Pancreas (tissue), 10 donors: ENCODE measurements around the gene CELF1. TPM values are rescaled to one million over a fixed set of nuclear protein-coding genes. Genes with fewer than 3 reads are reported as not detected.

Source experiments
- ATAC-seq, 4 donors: fragments of 200-7000 bp; cut with Tn5 transposase; one replicate each; pipeline versions ENCODE4 v1.8.0 to v1.9.1; 2020; ENCODE audit warnings: mild to moderate bottlenecking in 4 of 4, moderate library complexity in 4 of 4
- DNase-seq, 6 donors: peaks; one replicate each; pipeline ENCODE4 v3.0.0-alpha.2; 2020
- FAIRE-seq: peaks from 2 replicates; lab custom pipeline; 2012; peaks lifted over from hg19 to GRCh38; lab: Jason Lieb, UNC
- H3K27ac ChIP-seq, 4 donors: fragments of 200-600 bp; sonication (generic); 1 replicate in 3 of 4; 2 replicates in 1 of 4; pipeline versions ENCODE4 v1.5.0 to v1.8.0; 2020
- H3K27me3 ChIP-seq, 4 donors: fragments of 200-600 bp; one replicate each; pipeline ENCODE4 v1.8.0; 2021
- H3K36me3 ChIP-seq, 3 donors: fragments of 200-600 bp; sonication (generic) in 1 of 3; one replicate each; pipeline versions ENCODE4 v1.5.0 to v1.8.0; 2020 to 2021
- H3K4me1 ChIP-seq, 3 donors: fragments of 200-600 bp; one replicate each; pipeline ENCODE4 v1.8.0; 2021
- H3K4me3 ChIP-seq, 4 donors: fragments of 200-600 bp; sonication (generic) in 2 of 4; one replicate each; pipeline versions ENCODE4 v1.5.0 to v1.8.0; 2020 to 2021
- H3K9me3 ChIP-seq, 4 donors: fragments of 200-600 bp; one replicate each; pipeline ENCODE4 v1.8.0; 2021
- WGBS, 2 donors: extraction: QIAGEN DNeasy Blood & Tissue Kit; methylation state at CpG; one replicate each; pipeline ENCODE4 v1.1.7; 2013; 5-methylcytosine and 5-hydroxymethylcytosine counted together
- intact Hi-C, 3 donors: fragments of 100-400 bp; cut with DNase I; formaldehyde crosslinking; loops; one replicate each; pipeline versions ENCODE4 v1.11.1 to v1.14.2; 2022
- polyA plus RNA-seq, 2 donors: library from polyadenylated mRNA; stranded (reverse); fragments of 200-250 nt; gene quantifications; one replicate each; pipeline ENCODE4 v1.2.3, GENCODE V29; 2013
- total RNA-seq, 6 donors: library from RNA; stranded (reverse); fragmentation: NEBNext Ultra II Directional in 4 of 6; extraction: Animal tissue kit (Norgen Biotek cat#: 25700) in 4 of 6; gene quantifications; one replicate each; pipeline versions ENCODE4 v1.2.1 to v1.2.4, GENCODE V29; 2021 to 2023
- TF ChIP-seq, protein P1 (sequence below), 4 donors: fragments of 200-600 bp; sonication (generic) in 3 of 4; IDR thresholded peaks; one replicate each; pipeline versions ENCODE4 v1.5.0 to v1.8.0; 2021; ENCODE audit warnings: antibody characterized with exemption in 4 of 4
- donor health status: healthy with polysubstance abuse.
- donor health status: DM: no; HTN: no; CAD: no; lungs with moderate emphysema.
- donor health status: DM: no; HTN: no; CAD: no.
- donor health status: control.
- donor health status: control.
- donor health status: Bipolar disorder and iron deficiency.
- donor health status: DM: yes; HTN: yes; CAD: no.
- donor health status: DM: no; HTN: no; CAD: no.
- donor health status: DM: no; HTN: no; CAD: no.
- donor health status: DM: yes; HTN: yes; CAD: no.

Gene CELF1
- total and polyA plus RNA-seq, 8 donors, result 20.0 to 56.3 (median 35.9) TPM

DNA sequence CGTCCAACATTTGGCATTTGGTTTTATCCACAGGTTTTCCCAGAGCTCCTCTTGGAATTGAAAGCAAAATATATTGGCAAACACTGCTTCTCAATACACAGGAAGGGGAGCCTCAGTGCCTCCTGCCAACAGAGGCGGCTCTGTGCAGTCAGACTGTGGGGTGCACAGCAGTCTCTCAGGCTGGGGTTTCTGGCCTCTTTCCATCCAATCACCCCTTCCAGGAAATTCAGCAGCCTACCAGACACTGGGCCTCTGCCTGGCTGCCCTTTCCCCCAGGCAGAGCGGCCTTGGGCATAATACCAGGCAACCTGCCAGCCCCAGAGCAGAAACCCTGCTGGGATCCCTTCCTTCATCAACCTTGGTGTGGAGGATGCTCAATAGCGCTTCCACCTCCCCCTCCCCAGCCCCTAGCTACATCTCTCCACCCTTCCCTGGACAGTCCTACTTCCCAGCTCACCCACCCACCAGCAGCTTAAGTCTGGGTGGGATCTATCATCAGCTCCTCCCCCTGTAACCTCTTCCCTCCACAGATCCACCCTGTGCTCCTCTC lies 86.2 kb downstream of the CELF1 start:
- whole genome bisulfite sequencing, 2 donors, result 3 to 7% methylated on average over 4 of the region's 4 CpGs
- FAIRE-seq, result no peak
- peaks cover 0 to 11% (median 8%) of the 10 kb centered on the region in 3 donors for H3K36me3 ChIP-seq

DNA sequence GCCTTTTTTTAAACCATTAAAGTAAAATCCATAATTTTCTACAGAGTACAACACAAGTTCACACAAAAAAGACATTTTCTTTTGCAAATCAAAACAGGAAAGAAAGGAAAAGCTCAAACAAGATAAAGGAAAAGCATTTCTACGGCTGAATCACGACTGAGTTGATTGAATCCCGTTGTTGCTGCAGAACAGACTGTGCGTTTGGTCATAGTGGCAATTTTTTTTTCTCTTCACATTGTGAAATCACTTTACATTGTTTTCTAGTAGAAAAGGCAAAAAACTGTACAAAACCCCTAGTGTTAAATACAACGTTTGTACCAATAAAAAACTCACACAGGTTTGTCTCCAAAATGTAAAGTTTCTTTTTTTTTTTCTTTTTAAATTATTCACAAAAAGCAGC lies 86.7 kb downstream of the CELF1 start:
- ATAC-seq (no peak), FAIRE-seq (no peak), DNase-seq (no peak)
- WGBS, 2 donors, result 15 to 20% methylated on average over 5 of the region's 5 CpGs
- H3K9me3 ChIP-seq, result no peaks in the 10 kb centered on the region
- TF ChIP-seq, protein P1, sequence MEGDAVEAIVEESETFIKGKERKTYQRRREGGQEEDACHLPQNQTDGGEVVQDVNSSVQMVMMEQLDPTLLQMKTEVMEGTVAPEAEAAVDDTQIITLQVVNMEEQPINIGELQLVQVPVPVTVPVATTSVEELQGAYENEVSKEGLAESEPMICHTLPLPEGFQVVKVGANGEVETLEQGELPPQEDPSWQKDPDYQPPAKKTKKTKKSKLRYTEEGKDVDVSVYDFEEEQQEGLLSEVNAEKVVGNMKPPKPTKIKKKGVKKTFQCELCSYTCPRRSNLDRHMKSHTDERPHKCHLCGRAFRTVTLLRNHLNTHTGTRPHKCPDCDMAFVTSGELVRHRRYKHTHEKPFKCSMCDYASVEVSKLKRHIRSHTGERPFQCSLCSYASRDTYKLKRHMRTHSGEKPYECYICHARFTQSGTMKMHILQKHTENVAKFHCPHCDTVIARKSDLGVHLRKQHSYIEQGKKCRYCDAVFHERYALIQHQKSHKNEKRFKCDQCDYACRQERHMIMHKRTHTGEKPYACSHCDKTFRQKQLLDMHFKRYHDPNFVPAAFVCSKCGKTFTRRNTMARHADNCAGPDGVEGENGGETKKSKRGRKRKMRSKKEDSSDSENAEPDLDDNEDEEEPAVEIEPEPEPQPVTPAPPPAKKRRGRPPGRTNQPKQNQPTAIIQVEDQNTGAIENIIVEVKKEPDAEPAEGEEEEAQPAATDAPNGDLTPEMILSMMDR (IDR thresholded peaks at IDR 0.05), result no peak
- peak overlapping the region; percentile 26 to 58 (median 40) for H3K27ac ChIP-seq
- H3K27me3 ChIP-seq, result no peaks in the 10 kb centered on the region
- no peak overlapping the region for H3K4me3 ChIP-seq
- intact Hi-C loops, result no loop called here
- H3K4me1 ChIP-seq, result peaks cover 9 to 18% (median 14%) of the 10 kb centered on the region in 3 donors
- peaks cover 0 to 5% (median 2%) of the 10 kb centered on the region in 3 donors for H3K36me3 ChIP-seq

More for the DNA sequence above, 86.2 kb downstream of the CELF1 start:
- ATAC-seq (peak; percentile 78 to 85 (median 84)), DNase-seq (peak; percentile 71 to 87 (median 76))
- Histone ChIP-seq H3K27me3 (no peaks in the 10 kb centered on the region), H3K27ac (peak overlapping the region; percentile 26 to 58 (median 40)), H3K4me3 (no peak overlapping the region), H3K9me3 (no peaks in the 10 kb centered on the region), H3K4me1 (peaks cover 9 to 18% (median 14%) of the 10 kb centered on the region in 3 donors)
- intact Hi-C loops, result no loop called here
- TF ChIP-seq, protein P1 (IDR thresholded peaks at IDR 0.05), result no peak

DNA sequence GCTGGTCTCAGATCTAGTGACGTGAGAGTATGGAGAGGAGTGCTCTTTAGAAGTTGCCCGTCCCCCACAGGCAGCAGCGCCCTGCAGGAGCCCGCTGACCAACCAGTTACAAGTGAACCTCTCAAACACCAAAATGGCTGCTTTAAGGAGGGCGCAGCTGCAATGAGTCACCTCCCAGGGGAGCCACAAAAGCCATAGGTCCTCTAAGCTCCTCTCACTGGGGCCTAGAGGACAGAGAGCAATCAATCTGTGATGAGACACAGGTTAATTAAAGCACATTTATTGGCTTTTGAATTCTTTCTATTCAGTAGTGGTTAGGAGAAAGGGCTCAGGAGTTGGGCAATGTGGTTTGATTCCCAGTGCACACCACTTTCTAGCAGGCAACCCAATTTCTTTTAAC lies 88.4 kb downstream of the CELF1 start:
- TF ChIP-seq, protein P1 (IDR thresholded peaks at IDR 0.05), result no peak
- intact Hi-C loops, result no loop called here
- Histone ChIP-seq H3K4me1 (peaks cover 9 to 18% (median 14%) of the 10 kb centered on the region in 3 donors), H3K4me3 (no peak overlapping the region), H3K9me3 (no peaks in the 10 kb centered on the region), H3K36me3 (peaks cover 0 to 2% (median 0%) of the 10 kb centered on the region in 3 donors), H3K27ac (no peak overlapping the region), H3K27me3 (no peaks in the 10 kb centered on the region)
- whole genome bisulfite sequencing, 2 donors, result 92 to 96% methylated on average over 5 of the region's 5 CpGs
- no peak for ATAC-seq
- DNase-seq, result no peak
- FAIRE-seq, result no peak

DNA sequence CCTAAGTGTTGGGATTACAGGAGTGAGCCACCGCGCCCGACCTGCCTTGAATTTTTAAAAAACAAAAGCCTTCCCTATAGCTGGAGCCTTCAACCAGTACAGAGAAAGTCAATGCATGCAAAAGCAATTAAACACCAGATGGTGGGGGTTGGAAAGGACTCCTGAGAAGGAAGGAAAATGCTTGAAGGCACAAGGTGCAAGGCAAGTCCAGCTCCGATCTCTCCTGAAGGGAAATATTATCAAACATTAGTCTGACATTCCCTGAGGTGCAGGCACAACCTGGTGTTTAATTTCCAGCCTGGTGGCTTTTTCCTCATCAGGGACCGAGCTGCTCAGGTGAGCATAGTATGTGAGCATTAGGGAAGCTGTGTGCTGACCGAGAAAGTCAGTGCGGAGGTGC lies 91.1 kb downstream of the CELF1 start:
- Histone ChIP-seq H3K4me1 (peaks cover 9 to 14% (median 11%) of the 10 kb centered on the region in 3 donors), H3K9me3 (no peaks in the 10 kb centered on the region), H3K36me3 (peaks cover 0 to 2% (median 0%) of the 10 kb centered on the region in 3 donors), H3K27me3 (no peaks in the 10 kb centered on the region), H3K27ac (no peak overlapping the region), H3K4me3 (no peak overlapping the region)
- no peak for ATAC-seq
- DNase-seq, result no peak
- FAIRE-seq, result no peak
- TF ChIP-seq, protein P1 (IDR thresholded peaks at IDR 0.05), result no peak
- intact Hi-C loops, result no loop called here
- WGBS, 2 donors, result 97% methylated on average over 7 of the region's 7 CpGs

DNA sequence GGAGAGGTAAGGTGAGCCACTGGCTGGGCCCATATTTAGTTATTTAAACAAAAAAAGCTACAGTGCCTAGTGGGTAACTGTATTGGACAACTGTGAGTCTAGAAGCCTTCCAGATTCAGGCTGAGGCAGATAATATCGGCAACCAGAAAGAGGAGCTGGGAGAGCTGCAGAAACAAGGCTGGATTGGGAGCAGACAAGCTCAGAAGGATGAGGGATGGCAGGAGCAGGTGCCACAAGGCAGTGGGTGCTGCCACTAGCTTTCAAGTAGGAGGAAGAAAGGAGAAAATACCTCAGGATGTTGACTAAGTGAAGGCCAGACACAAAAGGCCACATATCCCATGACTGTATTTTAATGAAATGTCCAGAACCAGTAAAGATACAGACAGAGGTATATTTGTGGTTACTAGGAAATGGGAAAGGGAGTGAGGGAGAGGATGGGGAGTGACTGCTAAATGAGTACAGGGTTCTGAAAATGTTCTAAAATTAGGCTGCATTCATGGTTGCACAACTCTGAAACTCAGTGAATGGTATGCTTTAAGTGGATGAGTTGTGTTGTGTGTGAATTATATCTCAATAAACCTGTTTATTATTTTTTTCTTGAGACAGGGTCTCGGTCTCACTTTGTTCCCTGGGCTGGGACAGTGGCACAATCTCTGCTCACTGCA lies 92.2 kb downstream of the CELF1 start:
- H3K36me3 ChIP-seq, result peaks cover 0 to 2% (median 0%) of the 10 kb centered on the region in 3 donors
- H3K27ac ChIP-seq, result no peak overlapping the region
- FAIRE-seq (no peak), ATAC-seq (no peak), DNase-seq (no peak)
- 95 to 97% methylated on average over 2 of the region's 2 CpGs for WGBS, 2 donors
- H3K4me1 ChIP-seq, result peaks cover 0 to 2% (median 0%) of the 10 kb centered on the region in 3 donors
- TF ChIP-seq, protein P1 (IDR thresholded peaks at IDR 0.05), result no peak
- H3K4me3 ChIP-seq, result no peak overlapping the region
- intact Hi-C loops, result no loop called here
- H3K9me3 ChIP-seq, result no peaks in the 10 kb centered on the region
- H3K27me3 ChIP-seq, result no peaks in the 10 kb centered on the region
